ENCODE data around the gene IGF1R. TPM values are rescaled to one million over a fixed set of nuclear protein-coding genes. Genes with fewer than 3 reads are reported as not detected.
A peak's percentile ranks its signal among the peaks of the same experiment; 100 is the strongest.

The IGF1R gene
- polyA plus RNA-seq, 4 donors, result 44.8 to 49.1 (median 45.7) TPM

DNA sequence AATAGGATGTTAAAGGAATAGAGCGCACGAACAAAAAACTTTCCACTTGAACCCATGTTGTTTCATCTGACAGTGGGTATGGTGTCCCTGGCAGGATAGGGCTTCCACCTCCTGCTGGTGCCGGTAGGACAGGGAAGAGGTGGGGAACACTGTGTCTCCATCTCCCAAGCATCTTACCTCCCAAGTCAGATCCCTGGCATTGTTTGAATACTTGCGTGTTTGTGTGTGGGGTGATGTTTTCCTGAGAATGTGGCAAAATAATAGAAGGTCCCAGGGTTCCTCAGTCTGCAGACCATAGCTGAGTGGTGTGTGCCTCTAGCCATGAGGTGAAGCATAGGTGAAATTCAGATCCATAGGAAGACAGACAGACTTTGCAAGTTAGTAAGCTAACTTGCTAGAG lies 119.4 kb downstream of the IGF1R start:
- DNase-seq (ENCODE audit: low read depth in 4 of 4, low spot score in 3 of 4), result no peak

GRCh38 chr15:98769867-98770266 lies 121.5 kb downstream of the IGF1R start:
- no peak for DNase-seq (ENCODE audit: low read depth in 4 of 4, low spot score in 3 of 4)

- no peak for DNase-seq (ENCODE audit: low read depth in 4 of 4, low spot score in 3 of 4)
These were observed 122.6 kb downstream of the IGF1R start for GRCh38 chr15:98770984-98771383.

DNA sequence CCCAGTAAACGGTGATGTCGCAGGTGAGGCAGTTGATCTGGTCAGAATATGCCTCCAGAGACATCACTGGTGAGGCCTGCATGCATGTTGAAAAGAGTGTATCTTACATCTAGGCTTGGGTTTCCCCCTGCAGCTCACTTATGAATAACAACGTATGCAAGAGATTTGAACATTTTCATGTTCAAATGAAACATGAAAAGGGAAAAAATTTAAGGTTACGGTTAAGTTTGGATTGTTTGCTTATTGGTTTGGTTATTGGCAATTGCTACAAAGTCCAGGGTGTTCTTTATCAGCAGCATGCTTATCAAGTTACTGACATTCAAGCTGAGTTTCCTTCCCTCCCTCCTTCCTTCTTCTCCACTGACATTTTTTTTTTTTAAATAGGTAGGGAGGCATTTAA lies 123.2 kb downstream of the IGF1R start:
- no peak for DNase-seq (ENCODE audit: low read depth in 4 of 4, low spot score in 3 of 4)

GRCh38 chr15:98772895-98773294 lies 124.6 kb downstream of the IGF1R start:
- DNase-seq (ENCODE audit: low read depth in 4 of 4, low spot score in 3 of 4), result no peak

DNA sequence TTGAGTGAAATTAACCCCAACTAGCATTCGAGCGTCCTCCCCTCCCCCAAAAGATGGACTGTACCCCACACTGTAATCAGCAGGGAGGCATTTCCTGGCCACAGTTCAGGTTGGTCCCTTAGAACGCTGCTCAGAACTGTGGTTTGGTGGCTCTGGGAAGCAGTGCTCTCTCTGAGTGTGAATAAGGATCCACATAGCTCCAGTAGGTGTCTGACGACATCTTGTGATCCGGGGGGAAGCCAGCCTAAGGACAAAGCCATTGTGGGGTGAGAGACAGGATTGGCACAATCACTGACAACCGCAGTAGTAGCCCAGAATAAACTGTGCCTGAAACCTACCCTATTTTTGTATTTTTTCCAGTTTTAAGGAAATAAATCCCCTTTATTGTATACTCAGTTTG lies 125.3 kb downstream of the IGF1R start:
- no peak for DNase-seq (ENCODE audit: low read depth in 4 of 4, low spot score in 3 of 4)

DNA sequence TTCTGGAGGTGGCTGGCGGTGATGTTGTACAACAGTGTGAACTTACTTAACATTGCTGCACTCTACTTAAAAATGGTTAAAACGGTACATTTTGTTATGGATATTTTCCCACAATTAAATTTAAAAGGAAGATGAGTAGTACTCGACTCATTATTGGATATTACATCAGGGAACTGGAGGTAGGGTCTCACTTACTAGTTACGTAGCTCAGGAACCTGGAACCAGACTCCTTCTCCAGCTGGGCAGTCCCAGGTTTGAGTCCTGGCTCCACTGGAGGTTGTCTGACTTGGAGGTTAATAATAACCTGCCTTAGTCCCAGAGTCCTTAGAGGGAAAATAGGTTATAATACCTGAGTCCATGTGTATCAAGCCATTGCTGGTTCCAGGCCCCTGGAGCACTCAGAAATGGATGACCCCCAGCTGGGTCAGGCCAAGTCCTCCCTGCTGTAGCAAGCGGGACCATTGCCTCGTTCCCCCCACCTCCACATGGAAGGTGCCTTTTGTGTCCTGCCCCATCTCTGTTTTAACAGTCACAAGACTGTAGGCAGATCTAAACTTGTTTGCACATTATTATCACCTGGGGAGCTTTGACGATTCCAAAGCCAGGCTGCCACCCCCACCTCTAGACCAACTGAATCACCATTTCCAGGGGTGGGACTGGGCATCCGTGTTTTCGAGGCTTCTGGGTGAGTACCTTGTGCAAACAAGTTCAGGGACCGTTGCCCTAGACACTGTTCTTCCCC lies 126.6 kb downstream of the IGF1R start:
- no peak for DNase-seq (ENCODE audit: low read depth in 4 of 4, low spot score in 3 of 4)

DNA sequence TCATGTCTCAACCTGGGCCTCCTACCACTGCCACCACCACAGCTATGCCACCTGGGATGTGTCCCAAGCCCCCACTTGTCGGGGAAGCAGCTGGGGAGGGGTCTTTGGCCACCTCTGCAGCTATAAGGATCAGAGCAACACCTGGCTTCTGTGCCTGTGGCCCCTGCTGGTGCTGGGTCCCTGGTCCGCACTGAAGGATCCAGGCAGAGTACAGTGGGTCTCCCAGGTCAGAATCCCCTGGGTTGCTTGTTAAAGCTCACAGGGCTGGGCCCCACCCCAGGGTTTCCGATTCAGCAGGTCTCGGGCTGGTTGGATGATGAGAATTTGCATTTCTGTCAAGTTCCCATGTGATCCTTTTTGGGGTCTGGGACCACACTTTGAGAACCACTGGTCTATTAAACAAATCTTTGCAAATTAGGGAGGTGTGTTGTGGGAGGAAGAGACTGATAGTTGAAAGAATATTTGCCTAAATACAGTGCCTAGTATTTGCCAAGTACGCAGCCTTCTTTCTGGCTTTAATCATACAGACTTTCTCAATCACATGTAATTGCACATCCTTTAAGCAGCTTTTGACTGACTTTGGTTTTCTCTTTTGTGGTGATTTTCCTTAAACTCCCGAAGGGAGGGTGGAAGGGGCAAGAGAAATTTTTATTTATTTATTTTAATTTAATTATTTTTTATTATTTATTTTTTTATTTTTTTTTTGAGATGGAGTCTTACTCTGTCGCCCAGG lies 127.3 kb downstream of the IGF1R start:
- DNase-seq (ENCODE audit: low read depth in 4 of 4, low spot score in 3 of 4), result no peak

DNA sequence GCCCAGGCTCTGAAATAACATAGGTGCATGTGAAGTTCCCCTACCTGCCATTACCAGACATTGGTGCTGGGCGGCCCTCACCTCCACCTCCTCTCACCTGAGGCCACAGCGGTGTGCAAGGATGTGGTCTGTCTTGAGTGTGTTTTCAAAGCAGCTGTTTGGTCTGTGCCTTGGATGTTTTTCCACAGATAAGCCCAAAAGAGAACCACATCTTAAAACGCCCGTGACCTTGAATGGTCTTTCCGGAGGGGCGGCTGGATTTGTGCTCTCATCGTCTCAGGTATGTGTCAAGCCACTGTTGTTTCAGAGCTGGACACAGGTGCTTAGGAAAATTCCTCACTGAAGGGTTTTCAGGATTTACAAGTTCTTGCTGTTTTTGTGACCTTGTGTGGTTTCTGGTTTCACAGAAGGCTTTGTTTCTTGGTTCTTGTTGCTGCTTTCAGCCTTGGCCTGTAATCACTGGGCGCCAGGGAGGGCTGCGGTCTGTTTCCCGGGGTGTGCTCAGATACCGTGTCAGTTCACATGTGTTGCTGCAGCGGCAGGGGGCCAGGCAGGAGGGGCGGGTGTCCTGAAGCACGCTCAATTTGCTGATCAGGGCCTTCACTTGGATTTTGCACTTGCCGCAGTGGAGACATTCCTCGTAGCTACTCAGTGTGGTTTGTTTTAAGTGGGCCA lies 128.4 kb downstream of the IGF1R start:
- DNase-seq (ENCODE audit: low read depth in 4 of 4, low spot score in 3 of 4), result peak in 3 of 4 donors; percentile 53 to 84 (median 78)

DNA sequence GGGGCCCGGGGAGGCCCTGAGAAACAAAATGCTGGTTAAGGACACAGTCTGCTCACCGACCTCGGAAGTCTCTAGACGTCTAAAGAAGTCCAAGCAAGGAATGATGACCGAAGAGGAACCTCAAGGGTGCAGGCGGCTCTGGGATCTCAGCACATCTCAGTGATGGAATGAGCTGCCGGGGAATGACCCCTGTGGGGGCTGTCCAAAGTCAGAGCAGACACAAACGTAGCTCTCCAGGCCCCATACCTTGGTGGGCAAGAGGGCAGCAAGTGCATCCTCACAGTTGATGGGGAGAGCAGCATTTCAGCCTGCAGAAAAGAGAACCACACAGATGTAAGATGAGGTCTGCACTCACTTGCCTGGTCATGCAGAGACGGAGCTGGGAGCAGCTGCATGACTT lies 129.1 kb downstream of the IGF1R start:
- no peak for DNase-seq (ENCODE audit: low read depth in 4 of 4, low spot score in 3 of 4)

DNA sequence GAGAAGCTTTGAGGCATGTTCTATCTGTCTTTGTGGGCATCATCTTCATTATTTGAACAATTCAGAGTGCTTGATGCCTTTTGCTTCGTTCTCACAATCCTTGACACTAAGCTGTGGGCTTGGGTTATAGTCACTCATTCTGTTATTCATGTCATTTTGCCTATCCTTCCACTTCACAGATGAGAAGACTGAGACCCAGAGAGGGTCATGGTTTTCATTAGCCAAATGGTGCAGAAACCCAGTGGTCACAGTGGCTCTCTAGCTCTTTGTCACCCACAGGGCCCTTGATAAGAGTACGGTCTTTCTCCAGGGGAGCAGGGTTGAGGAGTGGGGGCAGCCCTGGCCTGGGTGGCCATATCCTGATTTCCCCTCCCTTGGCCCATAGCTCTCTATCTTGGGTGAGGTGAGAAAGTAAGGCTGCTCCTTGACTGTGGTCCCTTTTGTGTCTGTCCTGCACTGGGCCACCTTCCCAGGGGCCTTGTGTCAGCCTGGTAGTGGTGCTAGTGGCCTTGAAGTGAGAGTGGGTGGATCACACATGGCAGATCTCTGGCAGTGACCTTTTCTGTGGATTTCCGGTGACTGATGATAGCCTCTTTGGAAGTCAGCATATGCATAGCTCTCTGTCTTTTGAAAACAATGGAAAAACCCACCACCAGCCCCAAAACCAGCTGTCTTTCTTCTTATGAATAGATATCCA lies 130.1 kb downstream of the IGF1R start:
- no peak for DNase-seq (ENCODE audit: low read depth in 4 of 4, low spot score in 3 of 4)

DNA sequence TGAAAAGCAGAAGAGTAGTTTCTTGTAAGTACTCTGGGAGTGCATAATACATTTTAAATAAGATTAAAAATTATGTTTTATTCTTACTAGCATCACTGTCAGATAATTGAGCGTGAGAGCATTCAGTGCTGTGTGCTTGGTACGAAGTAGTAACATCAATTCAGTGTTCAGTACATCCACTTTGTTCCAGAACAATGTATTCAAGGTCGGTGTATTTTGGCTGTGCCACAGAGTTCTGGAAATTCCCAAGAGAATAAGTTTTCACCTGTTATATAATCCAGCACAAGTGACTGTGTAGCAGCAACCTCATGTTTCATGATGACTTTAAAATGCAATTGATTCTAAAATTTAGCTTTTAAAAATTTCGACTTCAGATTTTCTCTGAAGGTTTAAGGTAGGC lies 130.6 kb downstream of the IGF1R start:
- DNase-seq (ENCODE audit: low read depth in 4 of 4, low spot score in 3 of 4), result no peak

DNA sequence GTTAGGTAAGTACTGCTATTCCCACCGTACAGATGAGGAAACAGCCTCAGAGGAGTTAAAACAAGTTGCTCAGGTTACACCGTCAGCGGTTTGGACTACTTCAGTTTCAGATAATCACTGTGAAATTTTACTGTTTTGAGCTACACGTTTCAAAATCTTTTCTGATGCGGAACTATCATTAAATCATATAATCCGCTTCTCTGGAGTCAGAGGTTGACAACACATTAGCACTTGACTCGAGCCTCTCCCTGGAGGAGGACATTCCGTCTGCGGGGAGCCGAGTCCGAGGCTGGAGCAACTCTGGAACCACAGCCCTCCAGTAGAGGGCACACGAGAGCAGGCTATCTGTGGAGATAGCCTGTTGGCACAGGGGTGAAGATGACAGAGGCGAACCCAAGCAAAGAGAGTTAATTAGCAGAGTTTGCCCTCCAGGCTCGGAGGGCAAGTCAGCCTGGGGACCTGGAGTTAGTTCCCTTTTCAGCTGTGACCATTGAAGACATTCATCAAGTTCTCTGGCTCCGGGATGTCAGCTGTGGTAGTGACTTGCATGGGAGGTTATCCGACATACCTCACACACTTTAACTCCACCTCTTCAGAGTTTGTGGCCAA lies 131.2 kb downstream of the IGF1R start:
- DNase-seq (ENCODE audit: low read depth in 4 of 4, low spot score in 3 of 4), result peak in 2 of 4 donors; percentile 63 to 72

DNA sequence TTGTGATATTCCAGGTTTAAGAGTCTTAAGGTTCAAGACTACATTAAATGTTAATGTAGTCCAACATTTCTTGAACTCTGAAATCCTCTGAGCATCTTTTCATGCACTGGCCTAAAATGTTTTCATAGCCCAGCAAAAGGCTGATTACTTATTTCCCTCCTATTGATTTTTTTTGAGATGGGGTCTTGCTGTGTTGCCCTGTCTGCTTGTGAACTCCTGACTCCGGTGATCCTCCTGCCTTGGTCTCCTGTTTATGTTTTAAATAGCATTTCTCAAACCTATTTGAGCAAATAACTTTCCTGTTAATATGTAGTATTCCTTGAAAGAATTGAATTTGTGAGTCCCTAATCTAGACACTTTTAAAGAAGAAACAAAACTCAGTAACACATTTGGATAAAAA lies 133.5 kb downstream of the IGF1R start:
- no peak for DNase-seq (ENCODE audit: low read depth in 4 of 4, low spot score in 3 of 4)

GRCh38 chr15:98782801-98783200 lies 134.5 kb downstream of the IGF1R start:
- no peak for DNase-seq (ENCODE audit: low read depth in 4 of 4, low spot score in 3 of 4)

DNA sequence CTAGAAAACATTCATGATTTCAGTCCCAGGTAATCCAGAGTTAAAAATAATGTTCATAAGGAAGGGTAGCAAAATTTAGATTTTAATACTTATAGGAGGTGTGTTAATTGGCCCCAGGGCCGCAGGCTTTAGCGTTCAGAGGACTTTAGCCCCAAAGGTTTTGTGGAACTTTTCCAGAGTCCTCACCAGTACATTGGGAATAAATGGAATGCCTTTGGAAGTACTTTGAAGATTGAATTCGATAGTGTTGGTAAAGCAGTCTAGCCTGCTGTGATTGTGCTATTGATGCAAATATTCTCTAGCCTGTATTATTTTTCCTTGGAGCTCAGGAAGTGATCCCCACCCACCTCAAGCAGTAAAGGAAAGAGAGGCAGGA lies 137.1 kb downstream of the IGF1R start:
- no peak for DNase-seq (ENCODE audit: low read depth in 4 of 4, low spot score in 3 of 4)

GRCh38 chr15:98785807-98786621 lies 137.7 kb downstream of the IGF1R start:
- DNase-seq (ENCODE audit: low read depth in 4 of 4, low spot score in 3 of 4), result no peak

- no peak for DNase-seq (ENCODE audit: low read depth in 4 of 4, low spot score in 3 of 4)
These were observed 138.4 kb downstream of the IGF1R start for GRCh38 chr15:98786717-98787116.

GRCh38 chr15:98787194-98787593 lies 138.9 kb downstream of the IGF1R start:
- no peak for DNase-seq (ENCODE audit: low read depth in 4 of 4, low spot score in 3 of 4)
